Keratinocyte (primary cell): ENCODE results near the gene IFT25.

Experiments
- CTCF ChIP-seq, 3 experiments: IDR thresholded peaks in 1 of 3; conservative IDR thresholded peaks in 1 of 3; optimal IDR thresholded peaks in 1 of 3; 2 replicates in 2 of 3; 3 replicates in 1 of 3; pipeline versions ENCODE3 to v1.5.1; 2011; ENCODE audit warnings: low read length in 3 of 3, mild to moderate bottlenecking in 3 of 3, moderate library complexity in 2 of 3, control low read depth in 1 of 3, inconsistent platforms in 1 of 3; ENCODE audit not compliant: insufficient read depth in 2 of 3; ENCODE audit errors: extremely low read depth in 1 of 3
- EZH2 ChIP-seq: IDR thresholded peaks from one replicate; pipeline ENCODE4 v1.6.1; 2012; ENCODE audit warnings: inconsistent platforms, mild to moderate bottlenecking, low read length, moderate library complexity

GRCh38 chr1:53945183-53945432, 391 bp downstream of the IFT25 start:
- TF ChIP-seq CTCF (optimal IDR thresholded peaks at IDR 0.05 in 1 of 3, IDR thresholded peaks at IDR 0.05 in 1 of 3, conservative IDR thresholded peaks at IDR 0.05 in 1 of 3; ENCODE audit: extremely low read depth in 1 of 3, insufficient read depth in 2 of 3, low read length in 3 of 3) (no peak), EZH2 (no peak)
